A673 (cell line): ENCODE measurements around the gene FITM1.

ENCODE experiments used
- EZH2 ChIP-seq: fragments of 200-600 bp; sonication (generic); IDR thresholded peaks from 2 replicates; pipeline ENCODE4 v1.6.1; 2017; ENCODE audit warnings: borderline replicate concordance, low read depth, mild to moderate bottlenecking, mixed read lengths, antibody characterized with exemption, low read length; ENCODE audit not compliant: poor library complexity, severe bottlenecking
- TF ChIP-seq, protein P1 (sequence below): fragments of 300-800, 200-600 bp; sonication (generic); conservative IDR thresholded peaks from 2 replicates; pipeline ENCODE4 v1.5.1; 2017; ENCODE audit warnings: low read depth, mild to moderate bottlenecking, antibody characterized with exemption, low read length, moderate library complexity, mixed read lengths

DNA sequence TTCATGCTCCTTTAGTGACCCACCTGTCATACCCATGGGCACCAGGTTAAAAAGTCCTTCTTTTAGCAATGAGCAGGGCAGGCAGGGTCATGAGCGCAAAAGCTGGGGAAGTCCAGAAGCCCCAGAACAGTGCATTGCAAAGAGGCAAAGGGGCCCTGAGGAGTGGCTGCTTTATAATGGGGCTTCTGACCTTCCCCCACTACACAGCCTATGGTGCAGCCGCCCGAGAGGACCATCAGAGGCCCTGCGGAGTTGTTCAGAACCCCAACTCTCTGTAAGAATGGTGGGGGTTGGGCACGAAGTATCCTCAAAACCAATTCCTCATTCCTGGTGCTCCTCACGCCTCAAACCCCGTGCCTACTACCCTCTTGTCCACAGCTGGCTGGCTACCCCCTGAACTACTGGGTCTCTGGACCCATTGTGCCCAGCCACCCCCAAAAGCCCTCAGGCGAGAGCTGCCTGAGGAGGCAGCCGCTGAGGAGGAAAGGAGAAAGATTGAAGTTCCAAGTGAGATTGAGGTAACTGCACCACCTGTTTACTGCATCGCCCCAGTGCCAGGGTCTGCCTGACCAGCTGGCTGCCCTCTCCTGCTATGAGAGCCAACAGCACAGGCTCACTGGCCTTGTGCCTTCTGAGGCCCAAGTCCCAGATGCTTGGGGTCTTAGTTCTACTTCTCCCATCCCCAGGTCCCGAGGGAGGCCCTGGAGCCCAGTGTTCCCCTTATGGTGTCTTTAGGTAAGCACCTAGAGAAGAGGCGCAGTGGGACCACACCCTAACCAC lies 48.1 kb downstream of the FITM1 start:
- TF ChIP-seq, protein P1, sequence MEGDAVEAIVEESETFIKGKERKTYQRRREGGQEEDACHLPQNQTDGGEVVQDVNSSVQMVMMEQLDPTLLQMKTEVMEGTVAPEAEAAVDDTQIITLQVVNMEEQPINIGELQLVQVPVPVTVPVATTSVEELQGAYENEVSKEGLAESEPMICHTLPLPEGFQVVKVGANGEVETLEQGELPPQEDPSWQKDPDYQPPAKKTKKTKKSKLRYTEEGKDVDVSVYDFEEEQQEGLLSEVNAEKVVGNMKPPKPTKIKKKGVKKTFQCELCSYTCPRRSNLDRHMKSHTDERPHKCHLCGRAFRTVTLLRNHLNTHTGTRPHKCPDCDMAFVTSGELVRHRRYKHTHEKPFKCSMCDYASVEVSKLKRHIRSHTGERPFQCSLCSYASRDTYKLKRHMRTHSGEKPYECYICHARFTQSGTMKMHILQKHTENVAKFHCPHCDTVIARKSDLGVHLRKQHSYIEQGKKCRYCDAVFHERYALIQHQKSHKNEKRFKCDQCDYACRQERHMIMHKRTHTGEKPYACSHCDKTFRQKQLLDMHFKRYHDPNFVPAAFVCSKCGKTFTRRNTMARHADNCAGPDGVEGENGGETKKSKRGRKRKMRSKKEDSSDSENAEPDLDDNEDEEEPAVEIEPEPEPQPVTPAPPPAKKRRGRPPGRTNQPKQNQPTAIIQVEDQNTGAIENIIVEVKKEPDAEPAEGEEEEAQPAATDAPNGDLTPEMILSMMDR, result no peak
- no peak for TF ChIP-seq EZH2
